GM10248 (cell line): Measurements from ENCODE around the gene FZR1.

ENCODE experiments used
- CTCF ChIA-PET: fragments of 300-600 bp; sonication (Branson Sonifier 250); formaldehyde crosslinking; extraction: SDS; loops from one replicate; lab custom pipeline; 2021; ENCODE audit warnings: antibody characterized with exemption; lab: Yijun Ruan, JAX
- POLR2A ChIA-PET: fragments of 350-650 bp; sonication (Branson Sonifier 250); formaldehyde crosslinking; extraction: SDS; loops from one replicate; lab custom pipeline; 2020; ENCODE audit warnings: antibody characterized with exemption; lab: Yijun Ruan, JAX
- DNase-seq: peaks from one replicate; pipeline ENCODE4 v3.0.0; 2012; ENCODE audit errors: extremely low spot score
- TF ChIP-seq, protein P1 (sequence below): IDR thresholded peaks from 2 replicates; pipeline ENCODE4 v1.5.1; 2012; ENCODE audit warnings: mild to moderate bottlenecking, low read depth; ENCODE audit errors: extremely low read depth, missing control alignments, control extremely low read depth

FZR1 gene

DNA sequence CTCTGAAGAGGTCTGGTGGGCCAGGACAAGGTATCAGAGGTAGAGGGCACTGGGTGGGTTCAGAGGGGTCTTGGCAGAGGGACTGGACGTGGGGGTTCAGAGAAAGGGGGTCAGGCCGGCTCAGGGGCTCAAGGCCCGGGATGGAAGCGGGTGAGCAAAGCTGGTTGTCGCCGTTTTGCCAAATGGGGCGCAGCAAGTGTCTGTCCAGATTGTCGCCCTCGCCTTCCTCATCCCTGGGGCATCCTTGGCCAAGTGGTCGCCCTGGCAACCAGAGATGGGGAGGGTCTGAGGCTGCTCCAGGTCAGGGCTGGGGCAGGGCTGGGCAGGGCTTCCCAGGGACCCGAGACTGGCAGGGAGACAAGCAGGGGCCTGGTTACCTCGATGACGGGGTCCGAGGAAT, 12.5 kb upstream of the FZR1 start:
- TF ChIP-seq, protein P1, sequence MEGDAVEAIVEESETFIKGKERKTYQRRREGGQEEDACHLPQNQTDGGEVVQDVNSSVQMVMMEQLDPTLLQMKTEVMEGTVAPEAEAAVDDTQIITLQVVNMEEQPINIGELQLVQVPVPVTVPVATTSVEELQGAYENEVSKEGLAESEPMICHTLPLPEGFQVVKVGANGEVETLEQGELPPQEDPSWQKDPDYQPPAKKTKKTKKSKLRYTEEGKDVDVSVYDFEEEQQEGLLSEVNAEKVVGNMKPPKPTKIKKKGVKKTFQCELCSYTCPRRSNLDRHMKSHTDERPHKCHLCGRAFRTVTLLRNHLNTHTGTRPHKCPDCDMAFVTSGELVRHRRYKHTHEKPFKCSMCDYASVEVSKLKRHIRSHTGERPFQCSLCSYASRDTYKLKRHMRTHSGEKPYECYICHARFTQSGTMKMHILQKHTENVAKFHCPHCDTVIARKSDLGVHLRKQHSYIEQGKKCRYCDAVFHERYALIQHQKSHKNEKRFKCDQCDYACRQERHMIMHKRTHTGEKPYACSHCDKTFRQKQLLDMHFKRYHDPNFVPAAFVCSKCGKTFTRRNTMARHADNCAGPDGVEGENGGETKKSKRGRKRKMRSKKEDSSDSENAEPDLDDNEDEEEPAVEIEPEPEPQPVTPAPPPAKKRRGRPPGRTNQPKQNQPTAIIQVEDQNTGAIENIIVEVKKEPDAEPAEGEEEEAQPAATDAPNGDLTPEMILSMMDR: no peak
- ChIA-PET POLR2A (interaction anchor here (0.6 kb wide), 2 partner anchors 44 to 1170 kb away, joined by 5 to 6 read pairs; no protein-coding TSS in a partner anchor), CTCF (interaction anchor here (1.0 to 2.3 kb wide), 2 partner anchors 9 to 14 kb away, joined by 3 to 20 read pairs; no protein-coding TSS in a partner anchor)
- no peak for DNase-seq

DNA sequence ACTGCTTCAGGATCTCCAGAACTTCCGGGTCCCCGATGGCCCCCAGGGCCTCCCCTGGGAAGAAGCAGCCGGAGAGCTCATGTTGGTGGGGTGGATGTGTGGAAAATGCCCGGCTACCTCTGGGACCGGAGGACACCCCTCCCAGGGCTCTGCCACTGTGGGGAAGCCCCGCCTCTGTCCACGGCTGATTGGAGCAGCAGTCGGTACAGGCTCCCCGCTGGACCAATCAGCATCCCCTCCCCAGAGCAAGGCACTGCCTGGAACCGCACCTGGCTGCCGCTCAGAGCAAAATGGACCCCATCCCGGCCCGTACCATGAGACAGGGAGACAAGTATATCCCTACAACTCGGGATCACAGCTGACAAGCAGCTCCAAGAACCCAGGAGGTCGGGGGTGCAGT, 12.1 kb upstream of the FZR1 start:
- TF ChIP-seq, protein P1: no peak
- no peak for DNase-seq
- ChIA-PET POLR2A (interaction anchor here (0.6 kb wide), 1 partner anchor 45 kb away, joined by 5 read pairs; no protein-coding TSS in a partner anchor), CTCF (interaction anchor here (0.9 to 2.3 kb wide), 4 partner anchors 9 to 189 kb away, joined by 3 to 20 read pairs (median 3); no protein-coding TSS in a partner anchor)

DNA sequence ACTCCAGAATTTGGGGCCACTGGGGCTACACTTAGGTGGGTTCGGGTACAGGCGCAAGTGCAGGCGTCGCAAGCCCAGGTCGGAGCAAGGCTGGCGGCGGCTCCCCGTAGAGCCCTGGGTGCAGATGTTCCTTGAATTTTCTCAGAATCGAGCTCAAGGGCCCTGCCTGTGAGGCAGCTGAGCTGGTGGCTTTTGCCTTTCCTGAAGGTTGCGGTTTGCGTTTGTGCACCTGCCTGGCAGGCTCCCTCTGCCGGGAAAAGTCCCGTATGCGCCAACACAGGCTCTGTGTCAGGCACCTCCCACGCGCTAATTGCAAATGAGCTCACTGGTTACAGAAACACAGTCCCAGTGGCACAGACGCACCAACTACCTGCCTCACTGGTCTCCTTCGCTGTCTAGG, 11.6 kb upstream of the FZR1 start:
- DNase-seq: no peak
- TF ChIP-seq, protein P1: no peak
- ChIA-PET CTCF (interaction anchor here (0.9 to 2.3 kb wide), 3 partner anchors 10 to 190 kb away, joined by 3 to 20 read pairs (median 3); no protein-coding TSS in a partner anchor), POLR2A (no interaction called here)

DNA sequence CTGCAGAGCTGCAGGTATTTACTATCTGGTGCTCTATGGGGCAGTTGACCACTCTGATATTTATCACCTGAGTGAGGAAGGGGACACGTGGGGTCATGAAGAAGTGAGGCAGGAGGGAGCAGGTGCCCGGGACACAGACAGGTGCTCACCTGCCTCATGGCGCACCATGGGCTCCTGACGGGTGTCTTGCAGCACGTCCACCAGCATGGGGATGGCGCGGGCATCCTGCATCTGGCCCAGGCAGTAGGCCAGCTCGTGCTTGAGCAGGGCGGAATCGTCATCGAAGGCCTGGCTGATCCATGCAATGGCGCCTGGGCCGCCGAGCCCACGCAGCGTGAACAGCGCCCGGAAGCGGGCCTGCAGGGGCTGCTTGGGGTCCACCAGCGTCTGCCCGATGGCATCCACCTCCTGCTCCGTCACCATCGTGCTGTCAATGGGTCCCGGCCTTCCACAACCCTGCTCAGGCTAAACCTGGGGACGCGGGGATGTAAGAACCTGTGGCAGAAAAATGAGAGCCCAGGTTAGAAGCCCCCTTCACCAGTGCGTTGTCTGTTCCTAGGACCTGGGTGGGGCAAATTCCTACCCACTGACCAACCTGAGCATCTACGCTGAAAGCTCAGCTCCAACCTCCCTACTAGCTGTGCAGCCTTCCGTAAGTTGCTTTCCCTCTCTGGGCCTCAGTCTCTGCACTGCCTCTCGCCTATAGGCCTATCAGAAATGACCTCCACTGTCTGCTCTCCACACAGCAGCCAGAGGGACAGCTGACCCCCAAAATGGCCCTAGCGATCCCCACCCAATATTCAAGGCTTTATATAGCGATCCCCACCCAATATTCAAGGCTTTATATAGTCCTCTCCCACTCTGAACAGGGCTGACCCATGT, 9.5 kb upstream of the FZR1 start:
- POLR2A ChIA-PET: no interaction called here
- CTCF ChIA-PET: interaction anchor here (1.0 to 1.6 kb wide), 2 partner anchors 11 to 48 kb away, joined by 3 to 6 read pairs; no protein-coding TSS in a partner anchor

DNA sequence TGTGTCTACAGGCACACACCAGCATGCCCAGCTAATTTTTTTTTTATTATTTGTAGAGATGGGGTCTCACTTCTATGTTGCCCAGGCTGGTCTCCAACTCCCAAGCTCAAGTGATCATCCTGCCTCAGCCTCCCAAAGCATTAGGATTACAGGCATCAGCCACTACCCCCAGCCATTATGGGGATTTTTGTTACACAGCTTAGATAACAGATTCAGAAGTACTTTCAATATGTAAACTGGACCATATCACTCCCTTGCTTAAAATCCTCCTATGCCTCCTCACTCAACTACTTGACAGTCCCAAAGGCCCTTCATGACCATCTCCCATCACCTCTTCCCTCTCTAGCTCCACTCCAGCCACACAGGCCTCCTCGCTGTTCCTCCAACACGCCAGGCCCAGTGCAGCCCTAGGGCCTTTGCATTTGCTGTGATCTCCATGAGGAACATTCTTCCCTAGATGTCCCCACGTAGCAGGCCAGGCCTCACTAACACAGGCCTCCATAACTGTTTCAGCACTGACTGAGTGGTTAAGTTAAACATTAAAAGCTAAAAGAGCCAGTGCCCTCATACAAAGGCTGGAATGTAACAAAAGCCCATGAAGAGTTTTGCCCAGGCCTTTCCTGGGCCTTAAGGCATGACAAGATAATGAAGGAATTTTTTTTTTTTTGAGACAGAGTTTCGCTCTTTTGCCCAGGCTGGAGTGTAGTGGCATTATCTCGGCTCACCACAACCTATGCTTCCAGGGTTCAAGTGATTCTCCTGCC, 8.2 kb upstream of the FZR1 start:
- ChIA-PET CTCF (interaction anchor here (1.6 kb wide), 1 partner anchor 13 kb away, joined by 6 read pairs; no protein-coding TSS in a partner anchor), POLR2A (interaction anchor here (0.5 kb wide), 1 partner anchor 545 kb away, joined by 3 read pairs; no protein-coding TSS in a partner anchor)
- TF ChIP-seq, protein P1: no peak
- no peak for DNase-seq

More for the DNA sequence above, 9.5 kb upstream of the FZR1 start:
- TF ChIP-seq, protein P1: no peak
- DNase-seq: no peak
